K562 (cell line): Measurements from ENCODE around the gene TNFSF13. TPM values are rescaled to one million over a fixed set of nuclear protein-coding genes. Genes with fewer than 3 reads are reported as not detected.

Experiments
- ATAC-seq: fragments of 200-7000 bp; cut with Tn5 transposase; 3 replicates; pipeline ENCODE4 v1.9.1; 2020; ENCODE audit warnings: moderate library complexity
- BruUV-seq: library from RNA; stranded (reverse); fragments of 400-500 nt; replicated peaks from 2 replicates; lab custom pipeline; 2021; lab: Mats Ljungman, UMichigan
- CTCF ChIA-PET: fragments of 300-600 bp; formaldehyde crosslinking; extraction: SDS; loops from one replicate; lab custom pipeline; 2021; ENCODE audit warnings: low intra/inter-chr PET ratio; lab: Yijun Ruan, JAX
- POLR2A ChIA-PET: fragments of 300-600, 350-650 bp; sonication (Branson Sonifier 250); formaldehyde crosslinking; extraction: SDS; loops from one replicate; lab custom pipeline; 2021; ENCODE audit warnings: antibody characterized with exemption, inconsistent platforms; lab: Yijun Ruan, JAX
- DNase-seq, 4 experiments: peaks; one replicate each; pipeline versions ENCODE4 v3.0.0 to v3.0.0-alpha.2; 2011 to 2018; ENCODE audit warnings: low spot score in 3 of 4, mixed read lengths in 3 of 4; ENCODE audit errors: extremely low read depth in 1 of 4
- FAIRE-seq: peaks from 2 replicates; lab custom pipeline; 2011; peaks lifted over from hg19 to GRCh38; lab: Jason Lieb, UNC
- H2AFZ ChIP-seq: 2 replicates; pipeline ENCODE4 v1.6.0; 2011; ENCODE audit warnings: low read depth, low read length, control low read depth, inconsistent platforms
- H3K27ac ChIP-seq: fragments of 200-600 bp; 3 replicates; pipeline ENCODE4 v1.8.0; 2011; ENCODE audit warnings: low read depth, mild to moderate bottlenecking, control low read depth, inconsistent platforms, low read length, moderate library complexity, mixed read lengths; ENCODE audit errors: extremely low read depth
- H3K27me3 ChIP-seq, 2 experiments: fragments of 300-600 bp in 1 of 2; 2 replicates in 1 of 2; 3 replicates in 1 of 2; pipeline versions ENCODE4 v1.6.0 to v1.8.0; 2011; ENCODE audit warnings: inconsistent platforms in 2 of 2, low read length in 2 of 2, mild to moderate bottlenecking in 1 of 2, mixed read lengths in 1 of 2, moderate library complexity in 1 of 2; ENCODE audit not compliant: control insufficient read depth in 2 of 2, insufficient read depth in 2 of 2
- H3K36me3 ChIP-seq: fragments of 300-600 bp; 3 replicates; pipeline ENCODE4 v1.8.0; 2011; ENCODE audit warnings: mild to moderate bottlenecking, low read length, inconsistent platforms; ENCODE audit not compliant: control insufficient read depth, insufficient read depth
- H3K4me1 ChIP-seq, 2 experiments: fragments of 200-600 bp in 1 of 2; replicated peaks in 1 of 2; 2 replicates in 1 of 2; 3 replicates in 1 of 2; pipeline versions ENCODE4 v1.5.1 to v1.8.0; 2011; ENCODE audit warnings: inconsistent platforms in 2 of 2, low read length in 2 of 2, mild to moderate bottlenecking in 1 of 2, mixed read lengths in 1 of 2, moderate library complexity in 1 of 2; ENCODE audit not compliant: control insufficient read depth in 2 of 2, insufficient read depth in 2 of 2
- H3K4me2 ChIP-seq: 2 replicates; pipeline ENCODE4 v1.6.1; 2011; ENCODE audit warnings: low read length, control low read depth, inconsistent platforms, mixed read lengths; ENCODE audit not compliant: insufficient read depth
- H3K4me3 ChIP-seq: fragments of 200-600 bp; sonication (generic), shearing (Covaris generic); 2 replicates; pipeline ENCODE4 v1.5.1; 2016; ENCODE audit warnings: control low read depth, inconsistent platforms
- H3K79me2 ChIP-seq: fragments of 200-600 bp; 3 replicates; pipeline ENCODE4 v1.8.0; 2011; ENCODE audit warnings: low read length, inconsistent platforms; ENCODE audit not compliant: control insufficient read depth, insufficient read depth
- H3K9ac ChIP-seq, 2 experiments: 2 replicates each; pipeline versions ENCODE4 v1.6.0 to v1.6.1; 2011; ENCODE audit warnings: low read depth in 2 of 2, low read length in 2 of 2, control low read depth in 1 of 2, inconsistent platforms in 1 of 2, mild to moderate bottlenecking in 1 of 2, mixed read lengths in 1 of 2; ENCODE audit not compliant: insufficient read depth in 1 of 2
- H3K9me1 ChIP-seq: one replicate; pipeline ENCODE4 v1.6.0; 2011; ENCODE audit warnings: inconsistent platforms, mild to moderate bottlenecking, low read length, moderate library complexity; ENCODE audit not compliant: control insufficient read depth, insufficient read depth
- H3K9me3 ChIP-seq: replicated peaks from 2 replicates; pipeline ENCODE4 v1.5.1; 2011; ENCODE audit warnings: low read depth, low read length, inconsistent platforms; ENCODE audit not compliant: control insufficient read depth, insufficient read depth
- H4K20me1 ChIP-seq: replicated peaks from 2 replicates; pipeline ENCODE4 v1.6.1; 2011; ENCODE audit warnings: low read length, inconsistent platforms, mixed read lengths; ENCODE audit not compliant: control insufficient read depth, insufficient read depth
- POLR2G ChIP-seq: fragments of 200-400 bp; formaldehyde crosslinking; IDR thresholded peaks from 2 replicates; pipeline ENCODE4 v1.6.1; 2017; ENCODE audit warnings: low read depth, mild to moderate bottlenecking, antibody characterized with exemption, low read length, moderate library complexity
- ZHX1 ChIP-seq: fragments of 150-350 bp; conservative IDR thresholded peaks from 2 replicates; pipeline ENCODE4 v1.6.1; 2014; ENCODE audit warnings: low read length
- WGBS: fragments of 100-300 bp; shearing (Covaris generic); methylation state at CpG from one replicate; pipeline ENCODE4 v1.1.6; 2016; ENCODE audit warnings: low coverage, mixed read lengths; ENCODE audit not compliant: insufficient coverage; ENCODE audit errors: missing lambda C conversion rate; 5-methylcytosine and 5-hydroxymethylcytosine counted together
- in situ Hi-C: fragments of 300-500 bp; cut with MboI; formaldehyde crosslinking; loops from 4 replicates; pipeline ENCODE4 v1.15.0; 2018; ENCODE audit warnings: inconsistent platforms, mixed read lengths
- intact Hi-C: fragments of 100-400 bp; cut with micrococcal nuclease; formaldehyde crosslinking; loops from 2 replicates; pipeline ENCODE4 v1.14.2; 2022
- polyA plus RNA-seq, 8 experiments: library from polyadenylated mRNA; depleted of rRNA in 4 of 8; stranded (reverse) in 5 of 8; unstranded in 3 of 8; fragments of >200 nt; fragmentation: Nextera tagmentation in 2 of 8; fragmentation: Illumina TruSeq in 1 of 8; extraction: Ambion mirVana in 2 of 8; extraction: Trizol in 1 of 8; gene quantifications; 2 replicates each; pipeline versions ENCODE4 v1.2.1 to v1.2.3, GENCODE V29; 2011 to 2014; ENCODE audit warnings: inconsistent platforms in 1 of 8, missing spikeins in 1 of 8
- total RNA-seq, 7 experiments: library from RNA; depleted of rRNA in 6 of 7; stranded (reverse); fragments of >200 nt in 6 of 7; fragmentation: Illumina TruSeq in 2 of 7; extraction: Trizol in 2 of 7; gene quantifications; 2 replicates each; pipeline versions ENCODE4 v1.2.1 to v1.2.3, GENCODE V29; 2011 to 2021; ENCODE audit warnings: low replicate concordance in 1 of 7

TNFSF13 gene
- total and polyA plus RNA-seq, 9 of the 15 experiments (the other 6 are each of a cell fraction or from before 2014, with no cell fraction given) = 0.04 to 0.51 (median 0.19) TPM; not detected in 1

- ChIA-PET POLR2A (interaction anchor here (0.7 to 1.5 kb wide), 2 partner anchors 8 to 13 kb away, joined by 4 read pairs; partner anchors contain the start of gene MPDU1), CTCF (no interaction called here)
- Histone ChIP-seq H3K9ac (no peak overlapping the region), H2AFZ (no peak overlapping the region), H3K27ac (no peak overlapping the region), H3K4me3 (no peak overlapping the region), H3K36me3 (peaks cover 92% of the 10 kb centered on the region), H3K9me1 (no peaks in the 10 kb centered on the region), H3K4me2 (no peak overlapping the region), H3K79me2 (peaks cover 16% of the 10 kb centered on the region; the same call in 2 of the 3 replicates), H3K9me3 (no peaks in the 10 kb centered on the region), H3K27me3 (no peaks in the 10 kb centered on the region), H4K20me1 (no peaks in the 10 kb centered on the region), H3K4me1 (peaks cover 11 to 25% of the 10 kb centered on the region in 2 experiments; a peak in 4 of 5 replicates)
- in situ Hi-C loops (no loop called here), intact Hi-C loops (no loop called here)
- DNase-seq (no peak), FAIRE-seq (no peak), ATAC-seq (no peak)
- WGBS = 90% methylated on average over 16 of the region's 23 CpGs
- BruUV-seq = no TSS peak
- TF ChIP-seq ZHX1 = no peak
- peak; percentile 53; the same call in 1 of the 2 replicates for TF ChIP-seq POLR2G
These were observed 34.0 kb downstream of the TNFSF13 start for GRCh38 chr17:7592422-7593021.
